ENCODE results near the gene TMEM74B. TPM values are rescaled to one million over a fixed set of nuclear protein-coding genes. Genes with fewer than 3 reads are reported as not detected.

The TMEM74B gene
- total RNA-seq, 4 donors from 2014 or later, result 0.71 to 2.1 (median 1.2) TPM

- Histone ChIP-seq H3K36me3 (peaks cover 21 to 99% (median 85%) of the 10 kb centered on the region in 4 donors), H3K27ac (replicated peaks in 1 of 4) (no peak overlapping the region), H3K27me3 (no peaks in the 10 kb centered on the region), H3K9me3 (no peaks in the 10 kb centered on the region), H3K4me3 (no peak overlapping the region), H3K4me1 (no peaks in the 10 kb centered on the region)
- DNase-seq (ENCODE audit: extremely low spot score), result no peak
- intact Hi-C loops (cut with DNase I), result no loop called here
- TF ChIP-seq POLR2AphosphoS5 (IDR thresholded peaks at IDR 0.05), result no peak
- TF ChIP-seq POLR2A (IDR thresholded peaks at IDR 0.05; ENCODE audit: low read depth), result no peak
- TF ChIP-seq, protein P1, sequence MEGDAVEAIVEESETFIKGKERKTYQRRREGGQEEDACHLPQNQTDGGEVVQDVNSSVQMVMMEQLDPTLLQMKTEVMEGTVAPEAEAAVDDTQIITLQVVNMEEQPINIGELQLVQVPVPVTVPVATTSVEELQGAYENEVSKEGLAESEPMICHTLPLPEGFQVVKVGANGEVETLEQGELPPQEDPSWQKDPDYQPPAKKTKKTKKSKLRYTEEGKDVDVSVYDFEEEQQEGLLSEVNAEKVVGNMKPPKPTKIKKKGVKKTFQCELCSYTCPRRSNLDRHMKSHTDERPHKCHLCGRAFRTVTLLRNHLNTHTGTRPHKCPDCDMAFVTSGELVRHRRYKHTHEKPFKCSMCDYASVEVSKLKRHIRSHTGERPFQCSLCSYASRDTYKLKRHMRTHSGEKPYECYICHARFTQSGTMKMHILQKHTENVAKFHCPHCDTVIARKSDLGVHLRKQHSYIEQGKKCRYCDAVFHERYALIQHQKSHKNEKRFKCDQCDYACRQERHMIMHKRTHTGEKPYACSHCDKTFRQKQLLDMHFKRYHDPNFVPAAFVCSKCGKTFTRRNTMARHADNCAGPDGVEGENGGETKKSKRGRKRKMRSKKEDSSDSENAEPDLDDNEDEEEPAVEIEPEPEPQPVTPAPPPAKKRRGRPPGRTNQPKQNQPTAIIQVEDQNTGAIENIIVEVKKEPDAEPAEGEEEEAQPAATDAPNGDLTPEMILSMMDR (IDR thresholded peaks at IDR 0.05), result no peak
- no peak for TF ChIP-seq EP300 (IDR thresholded peaks at IDR 0.05)
- WGBS, result 48% methylated on average over 4 of the region's 4 CpGs
These were observed 13.2 kb downstream of the TMEM74B start for GRCh38 chr20:1171461-1172093.

- Histone ChIP-seq H3K27me3 (no peaks in the 10 kb centered on the region), H3K9me3 (no peaks in the 10 kb centered on the region), H3K4me3 (no peak overlapping the region), H3K36me3 (peaks cover 43 to 100% (median 93%) of the 10 kb centered on the region in 4 donors), H3K4me1 (no peaks in the 10 kb centered on the region), H3K27ac (replicated peaks in 1 of 4) (no peak overlapping the region)
- WGBS, result 96% methylated on average over 5 of the region's 5 CpGs
- intact Hi-C loops (cut with DNase I), result no loop called here
- TF ChIP-seq, protein P1 (IDR thresholded peaks at IDR 0.05), result no peak
- no peak for TF ChIP-seq EP300 (IDR thresholded peaks at IDR 0.05)
- no peak for TF ChIP-seq POLR2A (IDR thresholded peaks at IDR 0.05; ENCODE audit: low read depth)
- TF ChIP-seq POLR2AphosphoS5 (IDR thresholded peaks at IDR 0.05), result no peak
- DNase-seq (ENCODE audit: extremely low spot score), result no peak
These were observed 15.6 kb downstream of the TMEM74B start for GRCh38 chr20:1169224-1169623.

- no peak overlapping the region for H3K4me3 ChIP-seq
- no peak for DNase-seq (ENCODE audit: extremely low spot score)
- H3K9me3 ChIP-seq, result no peaks in the 10 kb centered on the region
- TF ChIP-seq POLR2A (IDR thresholded peaks at IDR 0.05; ENCODE audit: low read depth) (no peak), EP300 (IDR thresholded peaks at IDR 0.05) (no peak)
- TF ChIP-seq, protein P1 (IDR thresholded peaks at IDR 0.05), result no peak
- intact Hi-C loops (cut with DNase I), result no loop called here
- H3K27me3 ChIP-seq, result no peaks in the 10 kb centered on the region
- no peak overlapping the region for H3K27ac ChIP-seq (replicated peaks in 1 of 4)
- peaks cover 61 to 99% (median 90%) of the 10 kb centered on the region in 4 donors for H3K36me3 ChIP-seq
- H3K4me1 ChIP-seq, result peaks cover 0 to 4% (median 0%) of the 10 kb centered on the region in 4 donors
- 92% methylated on average over 1 of the region's 1 CpG for WGBS
These were observed 17.6 kb downstream of the TMEM74B start for GRCh38 chr20:1166948-1167720.

GRCh38 chr20:1165941-1166340 lies 18.8 kb downstream of the TMEM74B start:
- Histone ChIP-seq H3K27ac (replicated peaks in 1 of 4) (no peak overlapping the region), H3K4me1 (peaks cover 0 to 4% (median 0%) of the 10 kb centered on the region in 4 donors), H3K9me3 (no peaks in the 10 kb centered on the region), H3K27me3 (no peaks in the 10 kb centered on the region), H3K4me3 (no peak overlapping the region), H3K36me3 (peaks cover 67 to 99% (median 90%) of the 10 kb centered on the region in 4 donors)
- 94% methylated on average over 9 of the region's 9 CpGs for WGBS
- no peak for DNase-seq (ENCODE audit: extremely low spot score)
- TF ChIP-seq, protein P1 (IDR thresholded peaks at IDR 0.05), result no peak
- TF ChIP-seq POLR2A (IDR thresholded peaks at IDR 0.05; ENCODE audit: low read depth) (no peak), POLR2AphosphoS5 (IDR thresholded peaks at IDR 0.05) (no peak), EP300 (IDR thresholded peaks at IDR 0.05) (no peak)
- intact Hi-C loops (cut with DNase I), result no loop called here
